Lower lobe of right lung (tissue), 2 donors: ENCODE measurements around the gene TMEM272. TPM values are rescaled to one million over a fixed set of nuclear protein-coding genes. Genes with fewer than 3 reads are reported as not detected.

ENCODE experiments used
- ATAC-seq, 2 donors: fragments of 200-7000 bp; cut with Tn5 transposase; one replicate each; pipeline ENCODE4 v1.9.1; 2020 to 2022; ENCODE audit warnings: mild to moderate bottlenecking in 2 of 2, moderate library complexity in 2 of 2
- DNase-seq: peaks from one replicate; pipeline ENCODE4 v3.0.0-alpha.2; 2020
- H3K27ac ChIP-seq: fragments of 200-600 bp; one replicate; pipeline ENCODE4 v1.8.0; 2022
- H3K27me3 ChIP-seq: fragments of 200-600 bp; one replicate; pipeline ENCODE4 v1.8.0; 2022; ENCODE audit warnings: low read depth
- H3K36me3 ChIP-seq: fragments of 200-600 bp; one replicate; pipeline ENCODE4 v1.8.0; 2022; ENCODE audit warnings: mild to moderate bottlenecking
- H3K4me1 ChIP-seq: fragments of 200-600 bp; one replicate; pipeline ENCODE4 v1.8.0; 2022
- H3K4me3 ChIP-seq: fragments of 200-600 bp; one replicate; pipeline ENCODE4 v1.8.0; 2022; ENCODE audit warnings: mild to moderate bottlenecking
- H3K9me3 ChIP-seq: fragments of 200-600 bp; one replicate; pipeline ENCODE4 v1.8.0; 2022
- CTCF ChIP-seq: fragments of 200-600 bp; IDR thresholded peaks from one replicate; pipeline ENCODE4 v1.8.0; 2022; ENCODE audit warnings: antibody characterized with exemption, mild to moderate bottlenecking
- intact Hi-C: fragments of 100-400 bp; cut with DNase I; formaldehyde crosslinking; loops from one replicate; pipeline ENCODE4 v1.11.0; 2022
- total RNA-seq: library from RNA; stranded (reverse); fragmentation: NEBNext Ultra II Directional; extraction: Animal tissue kit (Norgen Biotek cat#: 25700); gene quantifications from one replicate; pipeline ENCODE4 v1.2.1, GENCODE V29; 2021
- donor health status: DM: no; HTN: yes; CAD: no; lungs with severe emphysema.

The TMEM272 gene
- total RNA-seq, 1 donor from 2014 or later: 0.09 TPM

GRCh38 chr13:51820016-51820597 is 24.9 kb downstream of the TMEM272 start:
- ATAC-seq: no peak
- no peaks in the 10 kb centered on the region for H3K27me3 ChIP-seq
- H3K4me3 ChIP-seq: no peak overlapping the region
- H3K9me3 ChIP-seq: no peaks in the 10 kb centered on the region
- no peak for DNase-seq
- H3K36me3 ChIP-seq: no peaks in the 10 kb centered on the region
- intact Hi-C loops: no loop called here
- H3K4me1 ChIP-seq: peaks cover 11% of the 10 kb centered on the region
- TF ChIP-seq CTCF: no peak
- no peak overlapping the region for H3K27ac ChIP-seq

- DNase-seq: no peak
- Histone ChIP-seq H3K36me3 (no peaks in the 10 kb centered on the region), H3K27ac (no peak overlapping the region), H3K4me1 (peaks cover 16% of the 10 kb centered on the region), H3K4me3 (no peak overlapping the region), H3K9me3 (no peaks in the 10 kb centered on the region), H3K27me3 (no peaks in the 10 kb centered on the region)
- TF ChIP-seq CTCF: no peak
- ATAC-seq: no peak
- intact Hi-C loops: no loop called here
Measured at GRCh38 chr13:51819544-51819943, 25.4 kb downstream of the TMEM272 start.

- no peak for DNase-seq
- no peak for ATAC-seq
Measured at GRCh38 chr13:51818781-51819511, 26.0 kb downstream of the TMEM272 start.

GRCh38 chr13:51818276-51818675 is 26.7 kb downstream of the TMEM272 start:
- no peak for TF ChIP-seq CTCF
- Histone ChIP-seq H3K4me1 (peaks cover 16% of the 10 kb centered on the region), H3K27ac (no peak overlapping the region), H3K9me3 (no peaks in the 10 kb centered on the region), H3K27me3 (no peaks in the 10 kb centered on the region), H3K36me3 (no peaks in the 10 kb centered on the region), H3K4me3 (no peak overlapping the region)
- DNase-seq (no peak), ATAC-seq (no peak)
- intact Hi-C loops: no loop called here

More at GRCh38 chr13:51818781-51819511, 26.0 kb downstream of the TMEM272 start:
- no peak for TF ChIP-seq CTCF
- Histone ChIP-seq H3K4me1 (peaks cover 16% of the 10 kb centered on the region), H3K36me3 (no peaks in the 10 kb centered on the region), H3K4me3 (no peak overlapping the region), H3K27ac (no peak overlapping the region), H3K27me3 (no peaks in the 10 kb centered on the region), H3K9me3 (no peaks in the 10 kb centered on the region)
- intact Hi-C loops: no loop called here

GRCh38 chr13:51817717-51818116 is 27.3 kb downstream of the TMEM272 start:
- Histone ChIP-seq H3K4me1 (peaks cover 16% of the 10 kb centered on the region), H3K9me3 (no peaks in the 10 kb centered on the region), H3K27me3 (no peaks in the 10 kb centered on the region), H3K36me3 (no peaks in the 10 kb centered on the region), H3K27ac (no peak overlapping the region), H3K4me3 (no peak overlapping the region)
- DNase-seq (no peak), ATAC-seq (no peak)
- TF ChIP-seq CTCF: no peak
- intact Hi-C loops: no loop called here
